HepG2 (cell line): ENCODE results near the gene SDC4. TPM values are rescaled to one million over a fixed set of nuclear protein-coding genes. Genes with fewer than 3 reads are reported as not detected.

Experiments
- ERF ChIP-seq: IDR thresholded peaks from 2 replicates; pipeline ENCODE4 v1.6.1; 2018; ENCODE audit warnings: missing biosample characterization, missing genetic modification reagents
- KDM2A ChIP-seq: sonication (generic); formaldehyde crosslinking; IDR thresholded peaks from 2 replicates; pipeline ENCODE4 v1.4.0; 2020; ENCODE audit warnings: low read depth, missing genetic modification reagents, borderline replicate concordance
- RAD51 ChIP-seq: fragments of 450-650 bp; IDR thresholded peaks from 2 replicates; pipeline ENCODE4 v1.6.1; 2016; ENCODE audit warnings: borderline replicate concordance
- SMYD3 ChIP-seq: sonication (generic); formaldehyde crosslinking; IDR thresholded peaks from 2 replicates; pipeline ENCODE4 v1.8.1; 2023; ENCODE audit warnings: mild to moderate bottlenecking, missing genetic modification reagents
- SRF ChIP-seq: IDR thresholded peaks from 2 replicates; pipeline ENCODE4 v1.6.1; 2011; ENCODE audit warnings: mild to moderate bottlenecking, low read depth, low read length, moderate library complexity
- TEAD3 ChIP-seq: optimal IDR thresholded peaks from 2 replicates; pipeline ENCODE3; 2016; ENCODE audit warnings: borderline replicate concordance
- TP53 ChIP-seq: sonication (generic); formaldehyde crosslinking; conservative IDR thresholded peaks from 2 replicates; pipeline ENCODE4 v1.4.0; 2020; ENCODE audit warnings: missing genetic modification reagents
- ZNF431 ChIP-seq: sonication (generic); formaldehyde crosslinking; IDR thresholded peaks from 2 replicates; pipeline ENCODE4 v1.9.0; 2022; ENCODE audit warnings: missing genetic modification reagents, low read depth, mild to moderate bottlenecking, borderline replicate concordance
- ZNF441 ChIP-seq: sonication (generic); formaldehyde crosslinking; IDR thresholded peaks from 2 replicates; pipeline ENCODE4 v1.7.0; 2021; ENCODE audit warnings: missing genetic modification reagents, borderline replicate concordance
- ZNF761 ChIP-seq: sonication (generic); formaldehyde crosslinking; conservative IDR thresholded peaks from 2 replicates; pipeline ENCODE4 v1.4.0; 2020; ENCODE audit warnings: mild to moderate bottlenecking, missing genetic modification reagents
- polyA plus RNA-seq, 8 experiments: library from polyadenylated mRNA; depleted of rRNA in 3 of 8; stranded (reverse) in 7 of 8; unstranded in 1 of 8; fragments of >200 nt; fragmentation: Illumina TruSeq in 4 of 8; extraction: Trizol in 4 of 8; gene quantifications; 2 replicates each; pipeline versions ENCODE4 v1.2.1 to v1.2.3, GENCODE V29; 2011 to 2016; ENCODE audit warnings: low read depth in 4 of 8, missing spikeins in 1 of 8, mixed read lengths in 1 of 8; ENCODE audit not compliant: insufficient read depth in 1 of 8
- total RNA-seq, 5 experiments: library from RNA; depleted of rRNA; stranded (reverse); fragments of >200 nt; fragmentation: Illumina TruSeq; extraction: Trizol; gene quantifications; 2 replicates each; pipeline ENCODE4 v1.2.3, GENCODE V29; 2016; ENCODE audit warnings: low read depth in 1 of 5
- TF ChIP-seq, protein P1 (sequence below), 2 experiments: sonication (generic) in 1 of 2; formaldehyde crosslinking in 1 of 2; IDR thresholded peaks; 2 replicates each; pipeline versions ENCODE4 v1.5.1 to v1.6.1; 2011 to 2020; ENCODE audit warnings: borderline replicate concordance in 1 of 2, low read depth in 1 of 2, low read length in 1 of 2, mild to moderate bottlenecking in 1 of 2, missing genetic modification reagents in 1 of 2, moderate library complexity in 1 of 2
- TF ChIP-seq, protein P2 (sequence below): sonication (generic); formaldehyde crosslinking; IDR thresholded peaks from 2 replicates; pipeline ENCODE4 v1.5.0; 2020; ENCODE audit warnings: missing genetic modification reagents
- TF ChIP-seq, protein P3 (sequence below): sonication (generic); formaldehyde crosslinking; IDR thresholded peaks from 2 replicates; pipeline ENCODE4 v1.5.0; 2020; ENCODE audit warnings: mild to moderate bottlenecking, missing genetic modification reagents, borderline replicate concordance
- TF ChIP-seq, protein P4 (sequence below): IDR thresholded peaks from 2 replicates; pipeline ENCODE4 v1.6.1; 2016
- TF ChIP-seq, protein P5 (sequence below): sonication (generic); formaldehyde crosslinking; IDR thresholded peaks from 2 replicates; pipeline ENCODE4 v1.5.0; 2020; ENCODE audit warnings: missing genetic modification reagents

The SDC4 gene
- total and polyA plus RNA-seq, 2 of the 13 experiments (the other 11 are each of a cell fraction or from before 2014, with no cell fraction given): 49.0 to 65.1 TPM

DNA sequence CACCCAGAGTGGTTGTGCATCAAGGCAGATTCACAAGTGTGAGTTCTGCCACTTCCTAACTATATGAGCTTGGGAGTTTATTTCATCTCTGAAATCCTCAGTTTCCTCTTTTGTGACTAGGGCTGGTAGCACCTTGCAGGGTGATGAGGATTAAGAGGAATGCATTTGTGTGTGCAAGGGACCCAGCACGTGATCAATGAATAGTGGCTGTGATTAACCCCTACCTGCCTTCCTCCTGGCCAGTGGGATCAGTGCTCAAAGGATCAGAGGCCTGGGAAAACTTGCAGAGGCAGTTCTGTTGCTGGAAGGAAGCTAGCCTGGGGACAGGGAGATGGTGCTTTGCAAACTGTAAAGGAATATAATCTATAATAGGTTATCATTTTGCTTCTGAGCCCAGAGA is 7.3 kb downstream of the SDC4 start (continued):
- TF ChIP-seq, protein P1, sequence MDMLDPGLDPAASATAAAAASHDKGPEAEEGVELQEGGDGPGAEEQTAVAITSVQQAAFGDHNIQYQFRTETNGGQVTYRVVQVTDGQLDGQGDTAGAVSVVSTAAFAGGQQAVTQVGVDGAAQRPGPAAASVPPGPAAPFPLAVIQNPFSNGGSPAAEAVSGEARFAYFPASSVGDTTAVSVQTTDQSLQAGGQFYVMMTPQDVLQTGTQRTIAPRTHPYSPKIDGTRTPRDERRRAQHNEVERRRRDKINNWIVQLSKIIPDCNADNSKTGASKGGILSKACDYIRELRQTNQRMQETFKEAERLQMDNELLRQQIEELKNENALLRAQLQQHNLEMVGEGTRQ (IDR thresholded peaks at IDR 0.05; ENCODE audit: low read depth, low read length): peak; percentile 91
- TF ChIP-seq, protein P1 (CRISPR knock-in tag; IDR thresholded peaks at IDR 0.05; ENCODE audit: borderline replicate concordance): peak; percentile 90; the same call in 1 of the 2 replicates
- TF ChIP-seq, protein P2, sequence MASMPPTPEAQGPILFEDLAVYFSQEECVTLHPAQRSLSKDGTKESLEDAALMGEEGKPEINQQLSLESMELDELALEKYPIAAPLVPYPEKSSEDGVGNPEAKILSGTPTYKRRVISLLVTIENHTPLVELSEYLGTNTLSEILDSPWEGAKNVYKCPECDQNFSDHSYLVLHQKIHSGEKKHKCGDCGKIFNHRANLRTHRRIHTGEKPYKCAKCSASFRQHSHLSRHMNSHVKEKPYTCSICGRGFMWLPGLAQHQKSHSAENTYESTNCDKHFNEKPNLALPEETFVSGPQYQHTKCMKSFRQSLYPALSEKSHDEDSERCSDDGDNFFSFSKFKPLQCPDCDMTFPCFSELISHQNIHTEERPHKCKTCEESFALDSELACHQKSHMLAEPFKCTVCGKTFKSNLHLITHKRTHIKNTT (CRISPR knock-in tag): no peak
- TF ChIP-seq, protein P3, sequence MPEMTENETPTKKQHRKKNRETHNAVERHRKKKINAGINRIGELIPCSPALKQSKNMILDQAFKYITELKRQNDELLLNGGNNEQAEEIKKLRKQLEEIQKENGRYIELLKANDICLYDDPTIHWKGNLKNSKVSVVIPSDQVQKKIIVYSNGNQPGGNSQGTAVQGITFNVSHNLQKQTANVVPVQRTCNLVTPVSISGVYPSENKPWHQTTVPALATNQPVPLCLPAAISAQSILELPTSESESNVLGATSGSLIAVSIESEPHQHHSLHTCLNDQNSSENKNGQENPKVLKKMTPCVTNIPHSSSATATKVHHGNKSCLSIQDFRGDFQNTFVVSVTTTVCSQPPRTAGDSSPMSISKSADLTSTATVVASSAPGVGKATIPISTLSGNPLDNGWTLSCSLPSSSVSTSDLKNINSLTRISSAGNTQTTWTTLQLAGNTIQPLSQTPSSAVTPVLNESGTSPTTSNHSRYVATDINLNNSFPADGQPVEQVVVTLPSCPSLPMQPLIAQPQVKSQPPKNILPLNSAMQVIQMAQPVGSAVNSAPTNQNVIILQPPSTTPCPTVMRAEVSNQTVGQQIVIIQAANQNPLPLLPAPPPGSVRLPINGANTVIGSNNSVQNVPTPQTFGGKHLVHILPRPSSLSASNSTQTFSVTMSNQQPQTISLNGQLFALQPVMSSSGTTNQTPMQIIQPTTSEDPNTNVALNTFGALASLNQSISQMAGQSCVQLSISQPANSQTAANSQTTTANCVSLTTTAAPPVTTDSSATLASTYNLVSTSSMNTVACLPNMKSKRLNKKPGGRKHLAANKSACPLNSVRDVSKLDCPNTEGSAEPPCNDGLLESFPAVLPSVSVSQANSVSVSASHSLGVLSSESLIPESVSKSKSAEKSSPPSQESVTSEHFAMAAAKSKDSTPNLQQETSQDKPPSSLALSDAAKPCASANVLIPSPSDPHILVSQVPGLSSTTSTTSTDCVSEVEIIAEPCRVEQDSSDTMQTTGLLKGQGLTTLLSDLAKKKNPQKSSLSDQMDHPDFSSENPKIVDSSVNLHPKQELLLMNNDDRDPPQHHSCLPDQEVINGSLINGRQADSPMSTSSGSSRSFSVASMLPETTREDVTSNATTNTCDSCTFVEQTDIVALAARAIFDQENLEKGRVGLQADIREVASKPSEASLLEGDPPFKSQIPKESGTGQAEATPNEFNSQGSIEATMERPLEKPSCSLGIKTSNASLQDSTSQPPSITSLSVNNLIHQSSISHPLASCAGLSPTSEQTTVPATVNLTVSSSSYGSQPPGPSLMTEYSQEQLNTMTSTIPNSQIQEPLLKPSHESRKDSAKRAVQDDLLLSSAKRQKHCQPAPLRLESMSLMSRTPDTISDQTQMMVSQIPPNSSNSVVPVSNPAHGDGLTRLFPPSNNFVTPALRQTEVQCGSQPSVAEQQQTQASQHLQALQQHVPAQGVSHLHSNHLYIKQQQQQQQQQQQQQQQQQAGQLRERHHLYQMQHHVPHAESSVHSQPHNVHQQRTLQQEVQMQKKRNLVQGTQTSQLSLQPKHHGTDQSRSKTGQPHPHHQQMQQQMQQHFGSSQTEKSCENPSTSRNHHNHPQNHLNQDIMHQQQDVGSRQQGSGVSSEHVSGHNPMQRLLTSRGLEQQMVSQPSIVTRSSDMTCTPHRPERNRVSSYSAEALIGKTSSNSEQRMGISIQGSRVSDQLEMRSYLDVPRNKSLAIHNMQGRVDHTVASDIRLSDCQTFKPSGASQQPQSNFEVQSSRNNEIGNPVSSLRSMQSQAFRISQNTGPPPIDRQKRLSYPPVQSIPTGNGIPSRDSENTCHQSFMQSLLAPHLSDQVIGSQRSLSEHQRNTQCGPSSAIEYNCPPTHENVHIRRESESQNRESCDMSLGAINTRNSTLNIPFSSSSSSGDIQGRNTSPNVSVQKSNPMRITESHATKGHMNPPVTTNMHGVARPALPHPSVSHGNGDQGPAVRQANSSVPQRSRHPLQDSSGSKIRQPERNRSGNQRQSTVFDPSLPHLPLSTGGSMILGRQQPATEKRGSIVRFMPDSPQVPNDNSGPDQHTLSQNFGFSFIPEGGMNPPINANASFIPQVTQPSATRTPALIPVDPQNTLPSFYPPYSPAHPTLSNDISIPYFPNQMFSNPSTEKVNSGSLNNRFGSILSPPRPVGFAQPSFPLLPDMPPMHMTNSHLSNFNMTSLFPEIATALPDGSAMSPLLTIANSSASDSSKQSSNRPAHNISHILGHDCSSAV (CRISPR knock-in tag): no peak
- no peak for TF ChIP-seq SRF
- TF ChIP-seq, protein P4, sequence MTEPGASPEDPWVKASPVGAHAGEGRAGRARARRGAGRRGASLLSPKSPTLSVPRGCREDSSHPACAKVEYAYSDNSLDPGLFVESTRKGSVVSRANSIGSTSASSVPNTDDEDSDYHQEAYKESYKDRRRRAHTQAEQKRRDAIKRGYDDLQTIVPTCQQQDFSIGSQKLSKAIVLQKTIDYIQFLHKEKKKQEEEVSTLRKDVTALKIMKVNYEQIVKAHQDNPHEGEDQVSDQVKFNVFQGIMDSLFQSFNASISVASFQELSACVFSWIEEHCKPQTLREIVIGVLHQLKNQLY (CRISPR knock-in tag): peak; percentile 69; the same call in 1 of the 2 replicates
- no peak for TF ChIP-seq ZNF441 (CRISPR knock-in tag)
- TF ChIP-seq, protein P5, sequence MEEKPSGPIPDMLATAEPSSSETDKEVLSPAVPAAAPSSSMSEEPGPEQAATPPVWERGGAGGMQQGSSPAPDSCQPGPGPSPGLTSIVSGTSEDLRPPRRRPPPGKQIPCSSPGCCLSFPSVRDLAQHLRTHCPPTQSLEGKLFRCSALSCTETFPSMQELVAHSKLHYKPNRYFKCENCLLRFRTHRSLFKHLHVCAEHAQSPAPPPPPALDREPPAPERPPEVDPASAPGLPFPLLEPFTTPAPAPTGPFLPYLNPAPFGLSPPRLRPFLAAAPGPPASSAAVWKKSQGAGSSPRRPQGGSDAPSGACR (CRISPR knock-in tag): peak; percentile 76; the same call in 1 of the 2 replicates
- no peak for TF ChIP-seq SMYD3 (CRISPR knock-in tag)
- 0 out of 2 replicates have a peak, but pooled peaks have one; percentile 2 for TF ChIP-seq KDM2A (CRISPR knock-in tag)
- peak; percentile 17 for TF ChIP-seq TEAD3
- TF ChIP-seq ZNF761 (CRISPR knock-in tag): no peak
- TF ChIP-seq ZNF431: no peak
- peak; percentile 33; the same call in 1 of the 2 replicates for TF ChIP-seq RAD51
- TF ChIP-seq TP53: no peak
- TF ChIP-seq ERF (CRISPR knock-in tag): 0 out of 2 replicates have a peak, but pooled peaks have one; percentile 8
